HepG2 (cell line): ENCODE measurements around the gene KCND1. TPM values are rescaled to one million over a fixed set of nuclear protein-coding genes. Genes with fewer than 3 reads are reported as not detected.

Source experiments
- PHF5A ChIP-seq: IDR thresholded peaks from one replicate; pipeline ENCODE4 v1.6.1; 2018; ENCODE audit warnings: low read depth, missing genetic modification reagents; ENCODE audit not compliant: unreplicated experiment
- POLR2AphosphoS2 ChIP-seq: IDR thresholded peaks from 2 replicates; pipeline ENCODE4 v1.6.1; 2011; ENCODE audit warnings: low read depth, low read length, improper control_type of control experiment
- PRDM10 ChIP-seq: sonication (generic); formaldehyde crosslinking; IDR thresholded peaks from 2 replicates; pipeline ENCODE4 v1.4.0; 2020; ENCODE audit warnings: low read depth, missing genetic modification reagents
- TOE1 ChIP-seq: sonication (generic); formaldehyde crosslinking; IDR thresholded peaks from 2 replicates; pipeline ENCODE4 v1.4.0; 2020; ENCODE audit warnings: mild to moderate bottlenecking, missing genetic modification reagents
- TRAFD1 ChIP-seq: sonication (generic); formaldehyde crosslinking; IDR thresholded peaks from 2 replicates; pipeline ENCODE4 v1.5.1; 2020; ENCODE audit warnings: missing genetic modification reagents, mild to moderate bottlenecking, borderline replicate concordance
- ZBTB40 ChIP-seq, 2 experiments: fragments of 450-650 bp in 1 of 2; sonication (generic) in 1 of 2; formaldehyde crosslinking in 1 of 2; IDR thresholded peaks; 2 replicates each; pipeline versions ENCODE4 v1.6.1 to v1.8.0; 2016 to 2022; ENCODE audit warnings: antibody characterized with exemption in 1 of 2, mild to moderate bottlenecking in 1 of 2, missing genetic modification reagents in 1 of 2
- ZBTB42 ChIP-seq: sonication (generic); formaldehyde crosslinking; IDR thresholded peaks from 2 replicates; pipeline ENCODE4 v1.5.0; 2020; ENCODE audit warnings: mild to moderate bottlenecking, missing genetic modification reagents
- ZFY ChIP-seq: sonication (generic); formaldehyde crosslinking; IDR thresholded peaks from 2 replicates; pipeline ENCODE4 v1.4.0; 2020; ENCODE audit warnings: missing genetic modification reagents
- ZNF143 ChIP-seq: sonication (generic); formaldehyde crosslinking; IDR thresholded peaks from 2 replicates; pipeline ENCODE4 v1.4.0; 2020; ENCODE audit warnings: missing genetic modification reagents
- ZNF18 ChIP-seq: sonication (generic); formaldehyde crosslinking; IDR thresholded peaks from 2 replicates; pipeline ENCODE4 v1.8.0; 2022; ENCODE audit warnings: mild to moderate bottlenecking, missing genetic modification reagents; ENCODE audit not compliant: insufficient replicate concordance
- ZNF670 ChIP-seq: sonication (generic); formaldehyde crosslinking; IDR thresholded peaks from 2 replicates; pipeline ENCODE4 v1.8.0; 2022; ENCODE audit warnings: mild to moderate bottlenecking, missing genetic modification reagents, borderline replicate concordance
- polyA plus RNA-seq, 8 experiments: library from polyadenylated mRNA; depleted of rRNA in 3 of 8; stranded (reverse) in 7 of 8; unstranded in 1 of 8; fragments of >200 nt; fragmentation: Illumina TruSeq in 4 of 8; extraction: Trizol in 4 of 8; gene quantifications; 2 replicates each; pipeline versions ENCODE4 v1.2.1 to v1.2.3, GENCODE V29; 2011 to 2016; ENCODE audit warnings: low read depth in 4 of 8, missing spikeins in 1 of 8, mixed read lengths in 1 of 8; ENCODE audit not compliant: insufficient read depth in 1 of 8
- total RNA-seq, 5 experiments: library from RNA; depleted of rRNA; stranded (reverse); fragments of >200 nt; fragmentation: Illumina TruSeq; extraction: Trizol; gene quantifications; 2 replicates each; pipeline ENCODE4 v1.2.3, GENCODE V29; 2016; ENCODE audit warnings: low read depth in 1 of 5

Gene KCND1
- total and polyA plus RNA-seq, 2 of the 13 experiments (the other 11 are each of a cell fraction or from before 2014, with no cell fraction given), result 0.07 to 0.30 TPM

GRCh38 chrX:48958635-48959094, 13.0 kb downstream of the KCND1 start (continued):
- no peak for TF ChIP-seq ZNF18
- TF ChIP-seq ZNF670 (CRISPR knock-in tag), result 0 out of 2 replicates have a peak, but pooled peaks have one; percentile 31
- TF ChIP-seq ZFY (CRISPR knock-in tag), result no peak
- no peak for TF ChIP-seq ZNF143 (CRISPR knock-in tag)
- TF ChIP-seq PHF5A (CRISPR knock-in tag), result no peak
- TF ChIP-seq ZBTB40 (IDR thresholded peaks at IDR 0.05), result no peak
- TF ChIP-seq ZBTB40 (CRISPR knock-in tag; IDR thresholded peaks at IDR 0.05), result peak; percentile 88
- TF ChIP-seq ZBTB42, result no peak
- TF ChIP-seq PRDM10 (CRISPR knock-in tag), result no peak
- TF ChIP-seq TRAFD1 (CRISPR knock-in tag), result no peak
- no peak for TF ChIP-seq TOE1 (CRISPR knock-in tag)
- TF ChIP-seq POLR2AphosphoS2, result no peak
